NK-92 (cell line): ENCODE data around the gene PADI6.

Source experiments
- DNase-seq: peaks from one replicate; lab custom pipeline; 2025; ENCODE audit not compliant: unreplicated experiment; lab: John Stamatoyannopoulos, UW

The PADI6 gene

DNA sequence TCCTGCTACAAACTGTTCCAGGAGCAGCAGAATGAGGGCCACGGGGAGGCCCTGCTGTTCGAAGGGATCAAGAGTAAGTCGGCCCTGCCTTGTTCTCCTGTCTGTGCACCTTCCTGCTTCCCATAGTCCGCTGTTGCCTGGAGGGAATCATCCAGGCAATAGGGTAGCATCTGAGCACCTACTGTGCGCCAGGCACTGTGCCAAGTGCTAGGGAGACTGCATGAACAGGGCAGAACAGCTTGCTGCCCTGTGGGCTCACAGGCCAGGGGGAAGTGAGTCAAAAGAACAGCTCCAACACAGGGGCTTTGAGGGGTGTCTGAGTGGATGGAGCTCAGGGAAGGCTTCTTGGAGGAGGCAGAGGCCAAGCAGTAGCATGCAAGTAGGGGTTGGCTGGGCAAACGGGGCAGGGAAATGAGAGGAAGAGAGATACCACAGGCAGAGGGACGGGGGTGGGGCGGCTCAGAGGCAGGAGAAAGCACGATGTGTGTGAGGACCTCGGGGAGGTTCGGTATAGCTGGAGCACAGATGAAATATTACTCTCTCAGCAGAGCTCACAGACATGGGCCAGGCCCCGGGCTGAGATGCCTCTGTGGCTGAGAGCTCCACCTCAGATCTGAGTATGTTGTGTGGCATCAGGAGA lies 15.5 kb upstream of the PADI6 start:
- no peak for DNase-seq

- DNase-seq = no peak
These were observed 13.4 kb upstream of the PADI6 start for GRCh38 chr1:17358557-17358956.

- no peak for DNase-seq
These were observed 13.0 kb upstream of the PADI6 start for GRCh38 chr1:17359031-17359430.

DNA sequence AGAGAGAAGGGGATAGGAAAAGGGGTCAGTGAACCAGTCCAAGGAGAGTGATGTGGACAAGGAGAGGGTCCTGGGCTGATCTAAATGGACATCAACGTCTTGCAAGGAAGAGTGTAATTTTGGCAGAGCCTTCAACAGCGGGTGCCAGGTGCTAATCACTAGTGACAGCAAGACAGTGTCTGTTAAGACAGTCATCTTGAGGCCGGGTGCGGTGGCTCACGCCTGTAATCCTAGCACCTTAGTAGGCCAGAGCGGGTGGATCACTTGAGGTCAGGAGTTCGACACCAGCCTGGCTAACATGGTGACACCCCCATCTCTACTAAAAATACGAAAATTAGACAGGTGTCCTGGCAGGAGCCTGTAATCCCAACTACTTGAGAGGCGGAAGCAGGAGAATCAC lies 12.2 kb upstream of the PADI6 start:
- no peak for DNase-seq

DNA sequence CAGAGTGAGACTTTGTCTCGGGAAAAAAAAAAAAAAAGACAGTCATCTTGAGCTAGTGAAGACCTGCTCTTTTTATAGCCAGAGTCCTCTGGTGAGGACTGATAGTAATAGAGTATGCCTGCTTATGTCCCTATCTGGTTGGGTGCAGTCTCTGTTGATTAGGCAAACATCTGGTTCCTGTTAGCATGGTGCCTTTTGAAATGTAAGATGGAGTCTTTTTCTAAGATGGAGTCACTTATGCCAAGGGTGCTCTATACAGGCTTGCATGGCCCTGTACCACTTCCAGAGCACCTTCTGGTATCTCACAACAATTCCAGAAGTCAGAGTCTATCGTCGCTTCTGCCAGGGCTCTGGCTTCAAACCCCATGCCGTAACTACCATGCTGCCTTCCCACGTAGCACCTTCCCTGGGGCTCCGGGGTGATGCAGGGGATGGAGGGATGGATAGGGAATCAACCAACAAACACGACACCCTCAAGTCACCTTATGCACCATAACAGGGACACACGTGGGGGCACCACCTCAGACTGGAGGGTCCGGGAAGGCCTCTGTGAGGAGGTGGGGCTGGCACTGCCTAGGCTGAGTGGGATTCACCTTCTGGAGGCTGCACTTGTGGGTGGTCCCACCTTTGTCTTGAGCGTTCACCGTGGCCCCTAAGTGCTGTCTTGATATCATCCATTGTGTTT lies 11.6 kb upstream of the PADI6 start:
- no peak for DNase-seq

DNA sequence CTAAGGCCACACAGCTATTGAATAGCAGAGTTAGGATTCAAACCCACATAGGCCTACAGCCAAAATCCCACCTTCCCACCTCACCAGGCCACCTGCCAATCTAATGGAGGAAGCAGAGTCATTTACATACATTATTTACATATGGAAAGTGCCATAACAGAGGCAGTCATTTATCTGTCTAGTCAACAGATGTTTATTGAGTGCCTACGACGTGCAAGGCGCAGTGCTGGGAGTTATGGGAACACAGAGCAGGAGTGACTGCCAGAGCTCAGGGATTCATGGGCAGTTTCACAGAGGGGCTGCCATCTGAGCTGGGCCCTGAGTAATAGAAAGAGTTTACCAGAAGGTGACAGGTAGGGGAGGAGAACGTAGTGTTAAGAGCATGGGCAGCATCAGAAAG lies 10.3 kb upstream of the PADI6 start:
- no peak for DNase-seq

DNA sequence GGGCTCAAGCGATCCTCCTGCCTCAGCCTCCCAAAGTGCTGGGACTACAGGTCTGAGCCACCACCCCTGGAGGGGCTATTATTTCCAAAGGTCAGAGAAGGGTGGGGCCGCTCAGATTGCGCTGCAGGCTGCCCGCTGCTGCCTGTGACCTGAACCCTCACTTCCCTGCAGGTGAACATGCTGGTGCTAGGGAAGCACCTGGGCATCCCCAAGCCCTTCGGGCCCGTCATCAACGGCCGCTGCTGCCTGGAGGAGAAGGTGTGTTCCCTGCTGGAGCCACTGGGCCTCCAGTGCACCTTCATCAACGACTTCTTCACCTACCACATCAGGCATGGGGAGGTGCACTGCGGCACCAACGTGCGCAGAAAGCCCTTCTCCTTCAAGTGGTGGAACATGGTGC lies 8.6 kb upstream of the PADI6 start:
- no peak for DNase-seq

GRCh38 chr1:17363771-17364170 lies 8.2 kb upstream of the PADI6 start:
- no peak for DNase-seq

DNA sequence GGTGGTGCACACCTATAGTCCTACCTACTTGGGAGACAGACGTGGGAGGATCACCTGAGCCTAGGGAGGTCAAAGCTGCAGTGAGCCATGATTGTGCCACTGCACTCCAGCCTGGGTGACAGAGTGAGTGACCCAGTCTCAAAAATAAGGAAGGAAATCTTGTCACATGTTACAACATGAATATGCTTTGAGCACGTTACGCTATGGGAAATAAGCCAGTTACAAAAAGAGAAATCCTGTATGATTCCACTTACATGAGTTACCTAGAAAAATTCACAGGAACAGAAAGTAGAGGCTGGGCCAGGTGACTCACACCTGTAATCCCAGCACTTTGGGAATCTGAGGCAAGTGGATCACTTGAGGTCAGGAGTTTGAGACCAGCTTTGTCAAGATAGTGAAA lies 6.7 kb upstream of the PADI6 start:
- no peak for DNase-seq

- DNase-seq = no peak
These were observed 2.5 kb upstream of the PADI6 start for GRCh38 chr1:17369466-17369865.

DNA sequence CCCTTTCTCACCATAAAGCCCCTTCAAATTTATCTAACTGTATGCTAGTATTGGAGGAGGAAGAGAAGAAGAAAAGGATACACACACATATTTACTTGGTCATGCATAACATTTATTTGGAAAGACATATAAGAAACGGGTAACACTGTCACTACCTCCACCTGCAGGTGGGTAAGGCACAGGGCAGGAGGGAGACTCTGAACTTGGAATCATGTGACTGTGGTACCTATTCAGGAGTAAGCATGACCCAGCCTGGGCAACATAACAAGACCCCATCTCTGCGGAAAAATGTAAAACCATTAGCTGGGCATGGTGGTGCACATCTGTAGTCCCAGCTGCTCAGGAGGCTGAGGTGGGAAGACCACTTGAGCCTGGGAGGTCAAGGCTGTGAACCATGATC lies 1.4 kb upstream of the PADI6 start:
- DNase-seq = no peak

GRCh38 chr1:17372955-17373354 lies 959 bp downstream of the PADI6 start:
- no peak for DNase-seq

- no peak for DNase-seq
These were observed 3.7 kb downstream of the PADI6 start for GRCh38 chr1:17375651-17376050.

GRCh38 chr1:17377325-17377953 lies 5.4 kb downstream of the PADI6 start:
- DNase-seq = no peak

- DNase-seq = no peak
These were observed 9.2 kb downstream of the PADI6 start for GRCh38 chr1:17381161-17381560.

GRCh38 chr1:17392199-17392740 lies 20.3 kb downstream of the PADI6 start:
- no peak for DNase-seq

DNA sequence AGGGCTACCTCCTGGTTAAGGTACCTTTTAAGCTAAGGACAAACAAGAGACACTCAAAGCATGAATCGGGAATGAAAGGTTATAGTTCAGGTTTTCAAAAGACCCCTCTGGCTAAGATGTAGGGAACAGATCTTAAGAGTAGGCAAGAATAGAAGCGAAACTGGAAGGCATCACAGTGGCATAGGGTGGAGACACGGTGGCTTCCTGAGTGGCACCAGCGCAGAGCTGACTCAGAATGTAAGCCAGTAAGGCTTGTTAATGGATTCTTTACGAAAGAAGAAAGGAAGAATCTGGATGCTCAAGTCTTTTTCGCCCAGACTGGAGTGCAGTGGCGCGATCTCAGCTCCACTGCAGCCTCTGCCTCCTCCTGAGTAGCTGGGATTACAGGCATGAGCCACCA lies 21.2 kb downstream of the PADI6 start:
- DNase-seq = no peak

- no peak for DNase-seq
These were observed 26.1 kb downstream of the PADI6 start for GRCh38 chr1:17397910-17398695.

DNA sequence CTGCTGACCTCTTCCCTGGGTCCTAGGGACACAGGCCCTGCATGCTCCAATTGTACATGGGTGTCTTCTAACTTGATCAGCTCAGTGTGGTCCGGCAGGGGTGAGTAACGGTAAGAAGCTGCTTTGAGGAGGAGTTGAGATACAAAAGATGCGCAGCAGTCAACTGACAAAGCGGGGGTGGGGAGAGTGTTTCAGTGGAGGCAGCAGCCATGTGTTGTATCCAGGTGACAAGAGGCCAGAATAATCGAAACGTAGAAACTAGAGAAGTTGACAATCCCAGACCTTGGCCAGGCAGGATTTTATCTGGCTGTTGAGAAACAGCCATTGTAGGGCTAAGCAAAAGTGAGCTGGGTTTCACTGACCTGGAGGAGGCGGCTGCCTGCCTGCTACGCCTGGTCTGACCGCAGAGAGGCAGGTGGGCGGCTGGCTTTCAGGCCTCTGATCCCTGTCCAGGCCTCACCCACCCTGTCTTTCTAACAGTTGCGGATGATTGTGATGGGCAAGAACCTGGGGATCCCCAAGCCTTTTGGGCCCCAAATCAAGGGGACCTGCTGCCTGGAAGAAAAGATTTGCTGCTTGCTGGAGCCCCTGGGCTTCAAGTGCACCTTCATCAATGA lies 28.8 kb downstream of the PADI6 start:
- no peak for DNase-seq

DNA sequence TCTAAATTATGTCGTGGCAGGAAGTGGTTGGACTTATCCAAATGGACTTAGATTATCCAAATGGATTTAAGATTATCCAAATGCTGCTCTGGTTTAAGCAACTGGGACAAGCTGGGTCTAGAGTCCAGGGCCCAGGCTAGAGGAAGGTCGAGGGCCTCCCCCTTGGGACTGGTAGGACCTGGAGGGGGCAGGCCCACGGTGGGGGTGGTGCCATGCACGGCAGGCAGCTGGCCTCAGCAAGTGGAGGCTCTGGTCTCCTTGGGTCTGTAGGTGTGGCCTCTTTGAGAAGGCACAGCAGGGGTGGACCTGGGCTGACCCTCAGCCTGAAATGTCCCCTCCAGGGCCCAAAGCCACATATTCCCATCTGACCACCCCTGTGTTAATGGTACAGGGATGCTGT lies 29.8 kb downstream of the PADI6 start:
- no peak for DNase-seq

- DNase-seq = no peak
These were observed 31.1 kb downstream of the PADI6 start for GRCh38 chr1:17403081-17403480.
